Measurements from ENCODE around the gene CCDC187.

CCDC187 gene

DNA sequence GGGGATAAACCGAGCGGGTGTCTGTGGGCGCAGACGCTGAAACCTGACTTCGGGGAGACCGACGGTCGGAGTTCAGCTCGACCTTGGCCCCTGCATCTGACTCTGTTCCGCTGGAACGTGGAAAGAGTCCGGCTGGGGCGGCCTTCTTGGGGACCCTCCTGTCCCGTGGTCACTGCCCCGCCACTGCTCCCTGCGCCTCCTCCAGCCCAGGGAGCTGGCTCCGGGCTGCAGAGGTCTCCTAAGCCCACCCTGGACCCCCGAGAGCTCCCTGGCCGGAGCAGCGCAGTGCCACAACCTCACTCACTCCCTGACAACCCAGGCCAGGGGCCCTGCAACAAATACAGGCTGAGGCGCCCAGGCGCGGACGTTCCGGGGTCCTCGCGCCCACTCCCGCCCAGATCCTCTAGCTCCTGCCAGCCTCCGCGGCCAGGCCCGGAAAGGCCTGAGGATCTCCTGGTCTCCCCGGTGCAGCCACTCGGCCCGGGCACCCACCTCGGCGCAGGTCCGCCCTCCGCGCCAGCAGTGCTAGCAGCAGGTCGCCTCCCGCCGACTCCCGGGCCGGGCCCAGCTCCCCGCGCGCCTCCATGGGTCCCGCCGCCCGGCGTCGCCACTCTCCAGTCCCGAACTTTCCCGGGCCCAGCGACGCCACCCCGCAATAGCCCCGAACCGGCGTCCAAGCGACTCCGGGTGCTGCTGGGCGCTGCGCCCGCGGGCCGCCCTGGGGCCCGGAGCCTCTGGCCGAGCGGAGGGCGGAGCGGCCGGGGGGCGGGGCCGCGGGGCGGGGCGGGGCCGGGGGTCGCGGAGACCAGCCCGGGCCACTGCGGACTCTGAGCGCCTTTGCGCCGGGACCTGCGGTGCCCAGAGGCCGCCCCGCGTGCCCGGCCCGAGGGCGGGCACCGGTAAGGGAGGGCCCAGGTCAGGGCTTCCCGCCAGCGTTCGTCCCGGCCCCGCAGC lies 101.2 kb downstream of the CCDC187 start:
- DNase-seq = no peak

DNA sequence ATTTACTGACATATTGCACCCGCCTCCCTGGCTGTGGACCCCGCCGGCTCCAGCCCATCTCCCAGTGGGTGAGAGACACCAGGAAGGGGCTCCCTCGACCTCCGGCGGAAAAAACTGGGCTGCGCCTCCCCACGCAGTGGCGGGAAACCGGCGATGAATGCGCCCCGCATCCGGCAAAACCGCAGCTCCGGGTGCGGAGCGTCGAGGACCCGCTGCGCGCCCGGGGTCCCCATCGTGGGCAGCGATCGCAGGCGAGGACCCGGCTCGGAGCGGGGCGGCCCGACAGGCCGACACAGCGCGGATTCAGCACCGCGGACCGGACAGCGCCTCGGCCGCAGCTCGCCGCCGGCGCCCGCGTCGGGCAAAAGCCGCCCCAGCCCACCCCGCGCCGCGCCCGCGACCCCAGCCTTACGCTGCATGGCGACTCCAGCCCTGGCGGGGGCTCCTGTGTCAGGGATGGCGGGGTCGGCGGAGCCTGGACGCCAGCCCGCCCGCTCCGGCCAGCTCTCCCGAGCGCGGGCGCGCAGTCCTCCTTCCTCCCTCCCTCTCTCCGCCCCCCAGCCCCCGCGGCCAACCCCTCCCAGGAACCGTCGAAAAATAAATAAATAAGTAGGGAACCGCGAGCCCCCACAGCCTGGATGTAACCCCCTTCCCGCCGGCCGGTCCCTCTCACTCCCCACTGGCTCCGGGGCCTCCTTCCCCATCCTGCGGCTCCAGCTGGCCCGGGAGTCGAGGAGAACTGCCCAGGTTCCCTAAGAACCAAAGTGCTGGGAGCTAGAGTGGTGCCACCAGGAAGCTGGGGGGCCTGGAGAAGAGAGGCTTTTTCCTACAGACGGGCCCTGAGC lies 102.1 kb downstream of the CCDC187 start:
- no peak for DNase-seq

DNA sequence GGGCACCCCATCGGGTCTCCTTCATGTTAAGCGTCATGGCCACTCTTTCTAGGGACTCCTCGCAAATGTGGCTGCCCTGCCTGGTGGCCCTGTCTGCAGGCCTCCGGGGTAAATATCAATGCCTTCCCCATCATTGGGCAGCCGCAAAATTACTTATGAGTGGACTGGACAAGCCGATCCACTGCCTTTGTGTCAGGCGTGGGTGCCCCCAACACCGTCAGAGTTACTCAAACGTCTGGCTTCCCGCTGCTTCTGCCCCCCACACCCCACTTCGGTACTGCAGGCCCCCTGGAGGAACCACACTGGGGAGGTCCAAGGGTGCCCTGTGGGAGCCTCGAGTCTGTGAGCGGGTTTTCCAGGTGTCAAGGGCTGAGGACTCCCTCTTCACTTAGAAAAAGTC lies 102.7 kb downstream of the CCDC187 start:
- no peak for DNase-seq

DNA sequence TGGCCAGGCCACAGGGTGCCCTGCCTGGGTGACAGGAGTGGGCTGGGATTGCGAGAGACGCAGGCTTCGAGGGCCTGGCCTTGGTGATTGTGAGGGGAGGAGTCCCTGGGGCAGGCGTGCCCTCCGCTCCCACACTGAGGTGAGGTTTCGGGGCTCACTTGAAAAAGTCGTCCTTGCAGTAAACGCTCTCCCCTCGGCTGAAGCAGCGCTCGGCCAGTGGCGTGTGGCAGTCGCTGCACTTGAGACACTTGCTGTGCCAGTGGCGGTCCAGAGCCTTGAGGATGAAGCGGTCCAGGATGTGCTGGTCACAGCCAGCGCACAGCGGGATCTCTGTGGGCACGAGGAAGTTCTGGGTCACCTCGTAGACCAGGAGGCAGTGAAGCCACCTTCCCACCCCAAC lies 103.5 kb downstream of the CCDC187 start:
- DNase-seq = no peak
